Mucosa of descending colon (tissue), 3 donors: ENCODE measurements around the gene BABAM1. TPM values are rescaled to one million over a fixed set of nuclear protein-coding genes. Genes with fewer than 3 reads are reported as not detected.

ENCODE experiments used
- ATAC-seq: fragments of 200-7000 bp; cut with Tn5 transposase; one replicate; pipeline ENCODE4 v1.9.1; 2020; ENCODE audit warnings: mild to moderate bottlenecking, moderate library complexity
- DNase-seq, 3 donors: peaks; one replicate each; pipeline ENCODE4 v3.0.0-alpha.2; 2020
- H3K36me3 ChIP-seq: fragments of 200-600 bp; one replicate; pipeline ENCODE4 v1.8.0; 2021; ENCODE audit warnings: low read depth, mild to moderate bottlenecking
- H3K4me1 ChIP-seq: fragments of 200-600 bp; one replicate; pipeline ENCODE4 v1.8.0; 2021; ENCODE audit warnings: low read depth, mild to moderate bottlenecking
- H3K4me3 ChIP-seq: fragments of 200-600 bp; one replicate; pipeline ENCODE4 v1.8.0; 2021; ENCODE audit warnings: mild to moderate bottlenecking
- H3K9me3 ChIP-seq: fragments of 200-600 bp; one replicate; pipeline ENCODE4 v1.8.0; 2021; ENCODE audit warnings: mild to moderate bottlenecking
- CTCF ChIP-seq: fragments of 200-600 bp; IDR thresholded peaks from one replicate; pipeline ENCODE4 v1.8.0; 2022; ENCODE audit warnings: antibody characterized with exemption, mild to moderate bottlenecking
- intact Hi-C, 2 donors: fragments of 100-400 bp; cut with DNase I in 1 of 2; cut with micrococcal nuclease in 1 of 2; formaldehyde crosslinking; loops; one replicate each; pipeline versions ENCODE4 v1.11.0 to v1.11.1; 2022; cut with DNase I, micrococcal nuclease
- total RNA-seq, 3 donors: library from RNA; stranded (reverse); fragmentation: NEBNext Ultra II Directional in 2 of 3; extraction: Animal tissue kit (Norgen Biotek cat#: 25700) in 2 of 3; gene quantifications; one replicate each; pipeline versions ENCODE4 v1.2.1 to v1.2.4, GENCODE V29; 2021 to 2023
- donor health status: DM: no; HTN: no; CAD: no; lungs with moderate emphysema.
- donor health status: DM: no; HTN: no; CAD: no.
- donor health status: DM: no; HTN: yes; CAD: no.

The BABAM1 gene
- total RNA-seq, 3 donors from 2014 or later = 64.6 to 80.3 (median 76.2) TPM

DNA sequence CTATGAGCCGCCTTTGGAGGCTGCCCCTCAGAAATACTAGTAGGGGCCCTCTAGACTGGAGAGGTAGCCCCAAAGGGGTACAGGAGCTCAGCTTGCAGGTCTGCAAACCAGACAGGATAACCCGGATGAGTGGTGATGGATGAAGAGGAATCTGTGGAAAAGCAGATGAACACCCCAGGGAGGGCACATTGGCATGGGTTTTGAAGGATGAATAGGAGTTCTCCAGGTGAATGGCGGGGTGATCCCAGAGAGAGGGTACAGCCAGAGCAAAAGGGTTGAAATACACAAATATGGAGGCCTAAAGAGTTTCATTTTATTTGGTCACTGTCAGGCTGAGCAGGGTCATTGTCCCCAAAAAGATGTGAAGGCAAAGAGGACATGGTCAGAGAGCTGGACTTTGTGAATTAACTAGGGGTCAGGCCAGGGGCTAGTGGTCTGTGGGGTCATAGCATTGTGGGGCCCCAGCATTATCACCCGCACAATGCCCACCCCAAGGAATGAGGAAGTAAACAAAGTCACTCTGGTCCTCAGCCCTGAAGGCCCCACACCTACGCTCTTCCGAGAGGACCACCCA is 26.3 kb upstream of the BABAM1 start:
- intact Hi-C loops = no loop called here
- no peak for TF ChIP-seq CTCF
- Histone ChIP-seq H3K4me1 (peaks cover 51% of the 10 kb centered on the region), H3K9me3 (no peaks in the 10 kb centered on the region), H3K4me3 (no peak overlapping the region), H3K36me3 (no peaks in the 10 kb centered on the region)
- no peak for DNase-seq
- no peak for ATAC-seq

DNA sequence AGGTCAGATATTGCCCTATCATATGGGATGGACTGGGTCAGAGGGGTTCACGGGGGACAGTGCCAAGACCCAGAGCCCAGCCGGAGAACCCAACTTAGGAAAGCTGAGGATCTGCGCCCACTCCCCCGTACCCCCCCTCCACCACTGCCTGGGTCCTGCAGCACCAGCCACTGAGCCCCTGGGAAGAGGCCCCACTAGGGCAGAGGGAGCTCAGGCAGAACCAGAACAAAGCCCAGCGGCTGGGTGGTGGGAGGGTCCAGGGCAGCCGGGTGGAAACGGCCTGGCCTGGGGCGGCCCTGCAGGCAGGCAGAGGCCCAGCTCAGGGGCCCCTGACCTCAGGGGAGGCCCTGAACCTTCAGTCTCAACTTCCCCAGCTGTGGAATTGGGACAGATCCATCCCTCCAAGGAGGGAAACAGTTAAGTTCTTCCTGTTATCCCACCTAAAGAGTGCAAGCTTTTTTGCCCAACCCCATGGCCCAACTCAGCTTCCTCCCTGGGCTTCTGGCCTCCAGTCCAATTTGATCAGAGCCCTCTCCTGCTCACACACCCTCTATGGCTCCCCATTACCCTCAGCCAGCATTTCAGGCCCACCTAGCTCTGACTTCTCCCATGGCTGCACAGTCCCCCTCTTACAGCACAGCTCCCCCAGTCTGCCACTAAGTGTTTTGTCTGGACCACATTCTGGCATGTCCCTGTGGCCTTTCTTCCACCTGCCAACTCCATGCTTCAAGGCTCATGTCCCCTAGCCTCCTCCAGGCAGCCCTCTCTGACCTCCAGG is 24.6 kb upstream of the BABAM1 start:
- no peaks in the 10 kb centered on the region for H3K36me3 ChIP-seq
- intact Hi-C loops = no loop called here
- H3K4me3 ChIP-seq = no peak overlapping the region
- TF ChIP-seq CTCF = no peak
- no peak for ATAC-seq
- no peak for DNase-seq
- H3K4me1 ChIP-seq = peaks cover 47% of the 10 kb centered on the region
- no peaks in the 10 kb centered on the region for H3K9me3 ChIP-seq

DNA sequence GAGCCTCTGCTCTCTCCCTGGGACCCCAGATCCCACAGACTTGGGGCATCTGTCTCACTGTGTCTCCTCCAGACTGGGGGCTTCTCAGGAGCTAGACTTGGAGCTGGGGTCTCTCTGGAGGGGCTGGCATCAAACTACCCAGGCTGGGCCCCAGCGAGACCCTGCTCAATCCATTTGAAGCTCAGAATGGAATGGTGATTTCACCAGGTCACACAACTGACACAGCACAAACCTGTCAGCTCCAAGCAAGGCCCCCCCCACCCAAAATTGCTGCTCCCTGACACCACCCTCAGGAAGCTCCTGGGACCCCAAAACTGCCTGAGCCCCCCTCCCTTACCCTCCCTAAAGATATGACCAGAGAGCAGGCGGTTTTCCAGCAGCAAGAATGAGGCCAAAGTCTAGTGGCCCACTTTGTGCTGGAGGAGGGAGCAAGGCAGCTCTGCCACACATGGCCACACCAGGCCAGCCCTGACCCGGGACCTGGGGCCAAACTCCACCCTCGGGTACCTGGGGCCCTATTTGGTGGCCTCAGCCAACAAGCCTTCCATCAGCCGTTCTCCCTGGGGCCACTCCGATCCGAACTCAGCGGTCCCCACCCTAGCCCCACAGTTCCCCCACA is 23.9 kb upstream of the BABAM1 start:
- intact Hi-C loops = no loop called here
- no peaks in the 10 kb centered on the region for H3K9me3 ChIP-seq
- DNase-seq (peak; percentile 55 to 70 (median 65)), ATAC-seq (no peak)
- no peaks in the 10 kb centered on the region for H3K36me3 ChIP-seq
- peak overlapping the region; percentile 81 for H3K4me3 ChIP-seq
- no peak for TF ChIP-seq CTCF
- H3K4me1 ChIP-seq = peaks cover 51% of the 10 kb centered on the region

- no peaks in the 10 kb centered on the region for H3K36me3 ChIP-seq
- H3K4me3 ChIP-seq = peak overlapping the region; percentile 81
- intact Hi-C loops = no loop called here
- DNase-seq (peak; percentile 75 to 81 (median 75)), ATAC-seq (peak; percentile 31)
- TF ChIP-seq CTCF = no peak
- H3K4me1 ChIP-seq = peaks cover 57% of the 10 kb centered on the region
- H3K9me3 ChIP-seq = no peaks in the 10 kb centered on the region
Measured at GRCh38 chr19:17243830-17244617, 23.2 kb upstream of the BABAM1 start.
